ENCODE results near the gene PRELID3B. TPM values are rescaled to one million over a fixed set of nuclear protein-coding genes. Genes with fewer than 3 reads are reported as not detected.
"Not testable (repeated sequence)": the region's sequence is repeated elsewhere in the genome, so short reads cannot be mapped to it uniquely, and the experiment has no call there.

Gene PRELID3B
- total RNA-seq, 1 donor from 2014 or later, result 38.6 TPM

- peaks cover 15 to 26% (median 19%) of the 10 kb centered on the region in 3 donors for H3K4me1 ChIP-seq (ENCODE audit: control insufficient read depth in 3 of 3, insufficient read depth in 3 of 3, low read length in 3 of 3)
- peaks cover 8 to 19% (median 16%) of the 10 kb centered on the region in 3 donors for H3K36me3 ChIP-seq (ENCODE audit: control insufficient read depth in 3 of 3, insufficient read depth in 3 of 3, low read length in 3 of 3)
- not testable (repeated sequence) for H3K27me3 ChIP-seq (ENCODE audit: control insufficient read depth in 3 of 3, insufficient read depth in 3 of 3, low read length in 3 of 3); H3K9me3 ChIP-seq (ENCODE audit: control insufficient read depth in 3 of 3, low read length in 3 of 3); H3K27ac ChIP-seq (ENCODE audit: low read depth, low read length)
- H3K4me3 ChIP-seq (ENCODE audit: low read length in 3 of 3), result peak overlapping the region; percentile 83 to 92 (median 91)
- peak overlapping the region in 2 of 3 donors; percentile 85 for H3K9ac ChIP-seq (ENCODE audit: low read depth in 1 of 3, low read length in 3 of 3)
Observed at GRCh38 chr20:59041487-59041886, 1.1 kb downstream of the PRELID3B start.

- Histone ChIP-seq H3K4me3 (ENCODE audit: low read length in 3 of 3) (no peak overlapping the region), H3K9ac (ENCODE audit: low read depth in 1 of 3, low read length in 3 of 3) (peak overlapping the region in 1 of 3 donors; percentile 2), H3K36me3 (ENCODE audit: control insufficient read depth in 3 of 3, insufficient read depth in 3 of 3, low read length in 3 of 3) (peaks cover 16 to 27% (median 24%) of the 10 kb centered on the region in 3 donors), H3K9me3 (ENCODE audit: control insufficient read depth in 3 of 3, low read length in 3 of 3) (no peaks in the 10 kb centered on the region), H3K27ac (ENCODE audit: low read depth, low read length) (no peak overlapping the region), H3K4me1 (ENCODE audit: control insufficient read depth in 3 of 3, insufficient read depth in 3 of 3, low read length in 3 of 3) (peaks cover 15 to 26% (median 19%) of the 10 kb centered on the region in 3 donors), H3K27me3 (ENCODE audit: control insufficient read depth in 3 of 3, insufficient read depth in 3 of 3, low read length in 3 of 3) (no peaks in the 10 kb centered on the region)
Observed at GRCh38 chr20:59040667-59041066, 1.9 kb downstream of the PRELID3B start.

- peaks cover 15 to 26% (median 19%) of the 10 kb centered on the region in 3 donors for H3K4me1 ChIP-seq (ENCODE audit: control insufficient read depth in 3 of 3, insufficient read depth in 3 of 3, low read length in 3 of 3)
- H3K27ac ChIP-seq (ENCODE audit: low read depth, low read length), result no peak overlapping the region
- H3K9me3 ChIP-seq (ENCODE audit: control insufficient read depth in 3 of 3, low read length in 3 of 3), result no peaks in the 10 kb centered on the region
- H3K36me3 ChIP-seq (ENCODE audit: control insufficient read depth in 3 of 3, insufficient read depth in 3 of 3, low read length in 3 of 3), result peaks cover 23 to 39% (median 37%) of the 10 kb centered on the region in 3 donors
- H3K4me3 ChIP-seq (ENCODE audit: low read length in 3 of 3), result no peak overlapping the region
- no peaks in the 10 kb centered on the region for H3K27me3 ChIP-seq (ENCODE audit: control insufficient read depth in 3 of 3, insufficient read depth in 3 of 3, low read length in 3 of 3)
- H3K9ac ChIP-seq (ENCODE audit: low read depth in 1 of 3, low read length in 3 of 3), result peak overlapping the region in 1 of 3 donors; percentile 6
Observed at GRCh38 chr20:59039233-59039632, 3.4 kb downstream of the PRELID3B start.

GRCh38 chr20:59037386-59037785 is 5.2 kb downstream of the PRELID3B start:
- Histone ChIP-seq H3K36me3 (ENCODE audit: control insufficient read depth in 3 of 3, insufficient read depth in 3 of 3, low read length in 3 of 3) (peaks cover 23 to 39% (median 37%) of the 10 kb centered on the region in 3 donors), H3K27me3 (ENCODE audit: control insufficient read depth in 3 of 3, insufficient read depth in 3 of 3, low read length in 3 of 3) (no peaks in the 10 kb centered on the region), H3K27ac (ENCODE audit: low read depth, low read length) (no peak overlapping the region), H3K9ac (ENCODE audit: low read depth in 1 of 3, low read length in 3 of 3) (no peak overlapping the region), H3K4me1 (ENCODE audit: control insufficient read depth in 3 of 3, insufficient read depth in 3 of 3, low read length in 3 of 3) (peaks cover 10 to 22% (median 14%) of the 10 kb centered on the region in 3 donors), H3K4me3 (ENCODE audit: low read length in 3 of 3) (no peak overlapping the region), H3K9me3 (ENCODE audit: control insufficient read depth in 3 of 3, low read length in 3 of 3) (no peaks in the 10 kb centered on the region)

GRCh38 chr20:59035381-59035780 is 7.2 kb downstream of the PRELID3B start:
- Histone ChIP-seq H3K4me3 (ENCODE audit: low read length in 3 of 3) (no peak overlapping the region), H3K36me3 (ENCODE audit: control insufficient read depth in 3 of 3, insufficient read depth in 3 of 3, low read length in 3 of 3) (peaks cover 23 to 39% (median 36%) of the 10 kb centered on the region in 3 donors)

GRCh38 chr20:59033616-59034165 is 8.9 kb downstream of the PRELID3B start:
- no peak overlapping the region for H3K9ac ChIP-seq (ENCODE audit: low read depth in 1 of 3, low read length in 3 of 3)
- H3K36me3 ChIP-seq (ENCODE audit: control insufficient read depth in 3 of 3, insufficient read depth in 3 of 3, low read length in 3 of 3), result peaks cover 26 to 56% (median 46%) of the 10 kb centered on the region in 3 donors
- no peak overlapping the region for H3K4me3 ChIP-seq (ENCODE audit: low read length in 3 of 3)
- no peaks in the 10 kb centered on the region for H3K9me3 ChIP-seq (ENCODE audit: control insufficient read depth in 3 of 3, low read length in 3 of 3)
- H3K27me3 ChIP-seq (ENCODE audit: control insufficient read depth in 3 of 3, insufficient read depth in 3 of 3, low read length in 3 of 3), result no peaks in the 10 kb centered on the region
- no peak overlapping the region for H3K27ac ChIP-seq (ENCODE audit: low read depth, low read length)
- peaks cover 24 to 28% (median 26%) of the 10 kb centered on the region in 3 donors for H3K4me1 ChIP-seq (ENCODE audit: control insufficient read depth in 3 of 3, insufficient read depth in 3 of 3, low read length in 3 of 3)

More at GRCh38 chr20:59035381-59035780, 7.2 kb downstream of the PRELID3B start:
- H3K9me3 ChIP-seq (ENCODE audit: control insufficient read depth in 3 of 3, low read length in 3 of 3), result no peaks in the 10 kb centered on the region
- H3K4me1 ChIP-seq (ENCODE audit: control insufficient read depth in 3 of 3, insufficient read depth in 3 of 3, low read length in 3 of 3), result peaks cover 11 to 19% (median 14%) of the 10 kb centered on the region in 3 donors
- H3K27me3 ChIP-seq (ENCODE audit: control insufficient read depth in 3 of 3, insufficient read depth in 3 of 3, low read length in 3 of 3), result no peaks in the 10 kb centered on the region
- no peak overlapping the region for H3K27ac ChIP-seq (ENCODE audit: low read depth, low read length)
- H3K9ac ChIP-seq (ENCODE audit: low read depth in 1 of 3, low read length in 3 of 3), result no peak overlapping the region

- Histone ChIP-seq H3K9me3 (ENCODE audit: control insufficient read depth in 3 of 3, low read length in 3 of 3) (no peaks in the 10 kb centered on the region), H3K27me3 (ENCODE audit: control insufficient read depth in 3 of 3, insufficient read depth in 3 of 3, low read length in 3 of 3) (no peaks in the 10 kb centered on the region), H3K36me3 (ENCODE audit: control insufficient read depth in 3 of 3, insufficient read depth in 3 of 3, low read length in 3 of 3) (peaks cover 26 to 61% (median 49%) of the 10 kb centered on the region in 3 donors), H3K4me1 (ENCODE audit: control insufficient read depth in 3 of 3, insufficient read depth in 3 of 3, low read length in 3 of 3) (peaks cover 25 to 28% (median 26%) of the 10 kb centered on the region in 3 donors), H3K27ac (ENCODE audit: low read depth, low read length) (peak overlapping the region; percentile 82), H3K9ac (ENCODE audit: low read depth in 1 of 3, low read length in 3 of 3) (peak overlapping the region; percentile 80 to 88 (median 82)), H3K4me3 (ENCODE audit: low read length in 3 of 3) (peak overlapping the region; percentile 72 to 75 (median 73))
Observed at GRCh38 chr20:59033093-59033492, 9.5 kb downstream of the PRELID3B start.

- Histone ChIP-seq H3K9ac (ENCODE audit: low read depth in 1 of 3, low read length in 3 of 3) (peak overlapping the region; percentile 80 to 88 (median 82)), H3K36me3 (ENCODE audit: control insufficient read depth in 3 of 3, insufficient read depth in 3 of 3, low read length in 3 of 3) (peaks cover 26 to 58% (median 47%) of the 10 kb centered on the region in 3 donors), H3K27ac (ENCODE audit: low read depth, low read length) (peak overlapping the region; percentile 82), H3K4me3 (ENCODE audit: low read length in 3 of 3) (peak overlapping the region; percentile 72 to 75 (median 73)), H3K9me3 (ENCODE audit: control insufficient read depth in 3 of 3, low read length in 3 of 3) (no peaks in the 10 kb centered on the region), H3K27me3 (ENCODE audit: control insufficient read depth in 3 of 3, insufficient read depth in 3 of 3, low read length in 3 of 3) (no peaks in the 10 kb centered on the region), H3K4me1 (ENCODE audit: control insufficient read depth in 3 of 3, insufficient read depth in 3 of 3, low read length in 3 of 3) (peaks cover 26 to 31% (median 26%) of the 10 kb centered on the region in 3 donors)
Observed at GRCh38 chr20:59032713-59033059, 9.9 kb downstream of the PRELID3B start.

- no peaks in the 10 kb centered on the region for H3K9me3 ChIP-seq (ENCODE audit: control insufficient read depth in 3 of 3, low read length in 3 of 3)
- peaks cover 26 to 32% (median 29%) of the 10 kb centered on the region in 3 donors for H3K4me1 ChIP-seq (ENCODE audit: control insufficient read depth in 3 of 3, insufficient read depth in 3 of 3, low read length in 3 of 3)
- H3K27ac ChIP-seq (ENCODE audit: low read depth, low read length), result peak within 1 kb of the TSS; percentile 82
- peak within 1 kb of the TSS; percentile 84 to 90 (median 89) for H3K4me3 ChIP-seq (ENCODE audit: low read length in 3 of 3)
- no peaks in the 10 kb centered on the region for H3K27me3 ChIP-seq (ENCODE audit: control insufficient read depth in 3 of 3, insufficient read depth in 3 of 3, low read length in 3 of 3)
- peak within 1 kb of the TSS; percentile 88 to 89 (median 88) for H3K9ac ChIP-seq (ENCODE audit: low read depth in 1 of 3, low read length in 3 of 3)
- peaks cover 24 to 58% (median 46%) of the 10 kb centered on the region in 3 donors for H3K36me3 ChIP-seq (ENCODE audit: control insufficient read depth in 3 of 3, insufficient read depth in 3 of 3, low read length in 3 of 3)
Observed at GRCh38 chr20:59032023-59032712, 10.4 kb downstream of the PRELID3B start, which contains the start of gene ATP5F1E. TSS of gene ATP5F1E (minus strand) at chr20:59032335. CDS start at chr20:59032251, 84 bp downstream.

GRCh38 chr20:59031564-59032022 is 11.0 kb downstream of the PRELID3B start:
- Histone ChIP-seq H3K27ac (ENCODE audit: low read depth, low read length) (peak overlapping the region; percentile 82), H3K9me3 (ENCODE audit: control insufficient read depth in 3 of 3, low read length in 3 of 3) (no peaks in the 10 kb centered on the region), H3K4me3 (ENCODE audit: low read length in 3 of 3) (peak overlapping the region; percentile 84 to 90 (median 89)), H3K36me3 (ENCODE audit: control insufficient read depth in 3 of 3, insufficient read depth in 3 of 3, low read length in 3 of 3) (peaks cover 21 to 55% (median 42%) of the 10 kb centered on the region in 3 donors), H3K9ac (ENCODE audit: low read depth in 1 of 3, low read length in 3 of 3) (peak overlapping the region; percentile 81 to 89 (median 88)), H3K4me1 (ENCODE audit: control insufficient read depth in 3 of 3, insufficient read depth in 3 of 3, low read length in 3 of 3) (peaks cover 26 to 32% (median 29%) of the 10 kb centered on the region in 3 donors), H3K27me3 (ENCODE audit: control insufficient read depth in 3 of 3, insufficient read depth in 3 of 3, low read length in 3 of 3) (no peaks in the 10 kb centered on the region)

Data from skeletal muscle tissue (tissue), 4 donors.